PFSK-1 (cell line): ENCODE data around the gene THEM4.

Source experiments
- TAF1 ChIP-seq: IDR thresholded peaks from 2 replicates; pipeline ENCODE4 v1.6.1; 2012; ENCODE audit warnings: low read length, control low read depth, borderline replicate concordance; ENCODE audit not compliant: insufficient read depth
- TF ChIP-seq, protein P1 (sequence below), 2 experiments: IDR thresholded peaks; 2 replicates each; pipeline versions ENCODE4 v1.6.1 to v1.8.0; 2011 to 2012; ENCODE audit warnings: low read depth in 2 of 2, low read length in 2 of 2, control low read depth in 1 of 2, inconsistent platforms in 1 of 2, mild to moderate bottlenecking in 1 of 2, moderate library complexity in 1 of 2; ENCODE audit not compliant: insufficient read depth in 1 of 2

DNA sequence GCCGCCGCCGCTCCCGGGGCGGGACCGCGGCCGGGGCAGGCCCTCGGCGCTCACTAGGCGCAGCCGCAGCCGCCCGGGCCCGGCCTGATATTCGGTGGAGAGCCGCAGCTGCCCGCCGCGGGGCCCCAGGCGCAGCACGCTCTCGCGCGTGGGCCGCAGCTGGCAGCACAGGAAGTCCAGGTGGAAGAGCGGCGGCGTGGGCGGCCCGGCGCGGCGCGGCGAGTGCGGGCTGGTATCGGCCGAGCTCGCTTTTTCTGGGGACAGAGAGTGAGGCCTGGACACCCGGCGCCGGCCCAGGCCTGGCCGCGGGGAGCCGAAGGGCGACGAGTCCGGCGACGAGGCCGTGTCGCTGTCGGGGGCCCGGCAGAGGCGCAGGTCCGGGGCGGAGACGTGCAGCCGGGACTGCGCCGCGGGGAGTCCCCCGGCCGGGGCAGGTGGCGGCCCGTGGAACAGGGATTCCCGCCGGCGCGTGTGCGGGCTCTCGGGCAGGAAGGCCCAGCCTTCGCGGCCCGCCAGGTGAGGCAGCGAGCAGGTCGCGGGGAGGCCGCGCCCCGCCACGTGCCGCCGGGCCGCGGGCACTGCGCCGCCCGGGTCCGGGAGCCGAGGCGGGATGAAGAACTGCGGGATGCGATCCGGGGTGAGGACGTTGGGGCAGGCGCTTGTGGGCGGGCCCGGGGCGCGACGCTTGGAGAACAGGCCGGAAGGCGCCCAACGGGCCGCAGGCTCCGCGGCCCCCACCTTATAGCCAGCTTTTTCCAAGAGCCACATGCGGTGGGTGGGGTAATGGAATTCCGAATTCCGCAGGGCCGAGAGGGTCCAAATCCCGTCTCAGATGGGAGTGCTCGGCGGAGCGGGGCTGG is 70.9 kb downstream of the THEM4 start:
- TF ChIP-seq, protein P1, sequence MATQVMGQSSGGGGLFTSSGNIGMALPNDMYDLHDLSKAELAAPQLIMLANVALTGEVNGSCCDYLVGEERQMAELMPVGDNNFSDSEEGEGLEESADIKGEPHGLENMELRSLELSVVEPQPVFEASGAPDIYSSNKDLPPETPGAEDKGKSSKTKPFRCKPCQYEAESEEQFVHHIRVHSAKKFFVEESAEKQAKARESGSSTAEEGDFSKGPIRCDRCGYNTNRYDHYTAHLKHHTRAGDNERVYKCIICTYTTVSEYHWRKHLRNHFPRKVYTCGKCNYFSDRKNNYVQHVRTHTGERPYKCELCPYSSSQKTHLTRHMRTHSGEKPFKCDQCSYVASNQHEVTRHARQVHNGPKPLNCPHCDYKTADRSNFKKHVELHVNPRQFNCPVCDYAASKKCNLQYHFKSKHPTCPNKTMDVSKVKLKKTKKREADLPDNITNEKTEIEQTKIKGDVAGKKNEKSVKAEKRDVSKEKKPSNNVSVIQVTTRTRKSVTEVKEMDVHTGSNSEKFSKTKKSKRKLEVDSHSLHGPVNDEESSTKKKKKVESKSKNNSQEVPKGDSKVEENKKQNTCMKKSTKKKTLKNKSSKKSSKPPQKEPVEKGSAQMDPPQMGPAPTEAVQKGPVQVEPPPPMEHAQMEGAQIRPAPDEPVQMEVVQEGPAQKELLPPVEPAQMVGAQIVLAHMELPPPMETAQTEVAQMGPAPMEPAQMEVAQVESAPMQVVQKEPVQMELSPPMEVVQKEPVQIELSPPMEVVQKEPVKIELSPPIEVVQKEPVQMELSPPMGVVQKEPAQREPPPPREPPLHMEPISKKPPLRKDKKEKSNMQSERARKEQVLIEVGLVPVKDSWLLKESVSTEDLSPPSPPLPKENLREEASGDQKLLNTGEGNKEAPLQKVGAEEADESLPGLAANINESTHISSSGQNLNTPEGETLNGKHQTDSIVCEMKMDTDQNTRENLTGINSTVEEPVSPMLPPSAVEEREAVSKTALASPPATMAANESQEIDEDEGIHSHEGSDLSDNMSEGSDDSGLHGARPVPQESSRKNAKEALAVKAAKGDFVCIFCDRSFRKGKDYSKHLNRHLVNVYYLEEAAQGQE (IDR thresholded peaks at IDR 0.05; ENCODE audit: insufficient read depth in 1 of 2, low read depth in 2 of 2, low read length in 2 of 2): no peak
- no peak for TF ChIP-seq TAF1
